Fibroblast of lung (primary cell): ENCODE data around the gene MEGF9. TPM values are rescaled to one million over a fixed set of nuclear protein-coding genes. Genes with fewer than 3 reads are reported as not detected.

Experiments
- DNase-seq, 2 donors: peaks; one replicate each; pipeline versions ENCODE4 v3.0.0 to v3.0.0-alpha.2; 2010; ENCODE audit warnings: low read depth in 2 of 2
- H2AFZ ChIP-seq: 2 replicates; pipeline ENCODE4 v1.5.1; 2012; ENCODE audit warnings: low read length, control low read depth, inconsistent platforms
- H3K27ac ChIP-seq: 2 replicates; pipeline ENCODE4 v1.5.1; 2011; ENCODE audit warnings: low read length, control low read depth; ENCODE audit not compliant: insufficient read depth
- H3K27me3 ChIP-seq: 2 replicates; pipeline ENCODE4 v1.5.1; 2011; ENCODE audit warnings: mild to moderate bottlenecking, low read length; ENCODE audit not compliant: control insufficient read depth, insufficient read depth
- H3K36me3 ChIP-seq: 2 replicates; pipeline ENCODE4 v1.5.1; 2011; ENCODE audit warnings: low read length; ENCODE audit not compliant: control insufficient read depth, insufficient read depth
- H3K4me1 ChIP-seq: 2 replicates; pipeline ENCODE4 v1.5.1; 2011; ENCODE audit warnings: low read length; ENCODE audit not compliant: control insufficient read depth, insufficient read depth; ENCODE audit errors: extremely low read depth
- H3K4me2 ChIP-seq: 2 replicates; pipeline ENCODE4 v1.5.1; 2011; ENCODE audit warnings: low read length, control low read depth; ENCODE audit not compliant: insufficient read depth; ENCODE audit errors: extremely low read depth
- H3K4me3 ChIP-seq, 4 experiments: fragments of 200-600 bp in 1 of 4; sonication (generic) in 1 of 4; replicated peaks in 1 of 4; 2 replicates each; pipeline ENCODE4 v1.5.1; 2011 to 2016; ENCODE audit warnings: low read length in 4 of 4, low read depth in 3 of 4, mild to moderate bottlenecking in 3 of 4, control low read depth in 2 of 4, inconsistent platforms in 1 of 4, mixed read lengths in 1 of 4; ENCODE audit not compliant: insufficient read depth in 1 of 4; ENCODE audit errors: control extremely low read depth in 1 of 4
- H3K79me2 ChIP-seq: 2 replicates; pipeline ENCODE4 v1.5.1; 2012; ENCODE audit warnings: mild to moderate bottlenecking, low read length, inconsistent platforms; ENCODE audit not compliant: control insufficient read depth, insufficient read depth
- H3K9ac ChIP-seq: 2 replicates; pipeline ENCODE4 v1.5.1; 2011; ENCODE audit warnings: mild to moderate bottlenecking, low read length, control low read depth; ENCODE audit not compliant: insufficient read depth
- H3K9me3 ChIP-seq: 2 replicates; pipeline ENCODE4 v1.5.1; 2012; ENCODE audit warnings: low read depth, low read length; ENCODE audit not compliant: control insufficient read depth, insufficient read depth
- H4K20me1 ChIP-seq: 2 replicates; pipeline ENCODE4 v1.5.1; 2011; ENCODE audit warnings: low read length; ENCODE audit not compliant: control insufficient read depth, insufficient read depth; ENCODE audit errors: extremely low read depth
- CTCF ChIP-seq, 2 donors: IDR thresholded peaks in 1 of 2; conservative IDR thresholded peaks in 1 of 2; 1 replicate in 1 of 2; 2 replicates in 1 of 2; pipeline ENCODE4 v1.5.1; 2011 to 2012; ENCODE audit warnings: low read length in 2 of 2, control low read depth in 1 of 2, inconsistent platforms in 1 of 2, low read depth in 1 of 2, mild to moderate bottlenecking in 1 of 2
- EZH2 ChIP-seq: IDR thresholded peaks from 2 replicates; pipeline ENCODE4 v1.5.1; 2012; ENCODE audit warnings: low read length, control low read depth, mild to moderate bottlenecking; ENCODE audit errors: missing control alignments
- polyA plus RNA-seq, 2 donors: library from polyadenylated mRNA; depleted of rRNA in 1 of 2; stranded (reverse) in 1 of 2; unstranded in 1 of 2; fragments of >200 nt; gene quantifications; 2 replicates each; pipeline ENCODE4 v1.2.1, GENCODE V29; 2011 to 2012; ENCODE audit warnings: missing spikeins in 1 of 2
- total RNA-seq: library from RNA; depleted of rRNA; stranded (reverse); fragments of >200 nt; gene quantifications from 2 replicates; pipeline ENCODE4 v1.2.1, GENCODE V29; 2014

Gene MEGF9
- total and polyA plus RNA-seq, 2 donors (not counting 1 experiment from before 2014, with no cell fraction given) = 15.8 to 24.9 TPM

GRCh38 chr9:120701248-120701647 lies 13.0 kb downstream of the MEGF9 start:
- no peaks in the 10 kb centered on the region for H3K9me3 ChIP-seq
- H3K4me3 ChIP-seq = no peak overlapping the region
- H3K27ac ChIP-seq = no peak overlapping the region
- no peaks in the 10 kb centered on the region for H3K79me2 ChIP-seq
- no peak overlapping the region for H2AFZ ChIP-seq
- H3K4me2 ChIP-seq = no peak overlapping the region
- no peak for TF ChIP-seq CTCF (conservative IDR thresholded peaks at IDR 0.05 in 1 of 2, IDR thresholded peaks at IDR 0.05 in 1 of 2; ENCODE audit: low read depth in 1 of 2, low read length in 2 of 2)
- no peak for TF ChIP-seq EZH2
- no peaks in the 10 kb centered on the region for H4K20me1 ChIP-seq
- no peaks in the 10 kb centered on the region for H3K27me3 ChIP-seq
- peak in 1 of 2 donors; percentile 37 for DNase-seq
- no peak overlapping the region for H3K9ac ChIP-seq
- peaks cover 5% of the 10 kb centered on the region for H3K4me1 ChIP-seq
- H3K36me3 ChIP-seq = no peaks in the 10 kb centered on the region

- H3K27me3 ChIP-seq = no peaks in the 10 kb centered on the region
- H3K79me2 ChIP-seq = peaks cover 3% of the 10 kb centered on the region
- H4K20me1 ChIP-seq = no peaks in the 10 kb centered on the region
- no peak overlapping the region for H3K27ac ChIP-seq
- TF ChIP-seq EZH2 (no peak), CTCF (conservative IDR thresholded peaks at IDR 0.05 in 1 of 2, IDR thresholded peaks at IDR 0.05 in 1 of 2; ENCODE audit: low read depth in 1 of 2, low read length in 2 of 2) (no peak)
- H3K9me3 ChIP-seq = no peaks in the 10 kb centered on the region
- no peak overlapping the region for H3K4me3 ChIP-seq
- peaks cover 9% of the 10 kb centered on the region for H3K4me1 ChIP-seq
- peak in 1 of 2 donors; percentile 12 for DNase-seq
- H3K4me2 ChIP-seq = no peak overlapping the region
- H3K9ac ChIP-seq = no peak overlapping the region
- no peaks in the 10 kb centered on the region for H3K36me3 ChIP-seq
- no peak overlapping the region for H2AFZ ChIP-seq
These were observed 15.5 kb downstream of the MEGF9 start for GRCh38 chr9:120698766-120699165.

- H3K27me3 ChIP-seq = no peaks in the 10 kb centered on the region
- H4K20me1 ChIP-seq = no peaks in the 10 kb centered on the region
- H3K9me3 ChIP-seq = no peaks in the 10 kb centered on the region
- H3K4me2 ChIP-seq = no peak overlapping the region
- no peak overlapping the region for H3K9ac ChIP-seq
- no peaks in the 10 kb centered on the region for H3K36me3 ChIP-seq
- H3K4me3 ChIP-seq = no peak overlapping the region
- TF ChIP-seq CTCF (conservative IDR thresholded peaks at IDR 0.05 in 1 of 2, IDR thresholded peaks at IDR 0.05 in 1 of 2; ENCODE audit: low read depth in 1 of 2, low read length in 2 of 2) (no peak), EZH2 (no peak)
- no peak for DNase-seq
- peaks cover 17% of the 10 kb centered on the region for H3K4me1 ChIP-seq
- H3K79me2 ChIP-seq = peaks cover 3% of the 10 kb centered on the region
- no peak overlapping the region for H2AFZ ChIP-seq
- no peak overlapping the region for H3K27ac ChIP-seq
These were observed 16.8 kb downstream of the MEGF9 start for GRCh38 chr9:120697448-120697847.
